Erythroblast (primary cell): ENCODE measurements around the gene SMO.

Source experiments
- GATA1 ChIP-seq: IDR thresholded peaks from 2 replicates; pipeline ENCODE4 v1.6.1; 2011; ENCODE audit warnings: low read depth, mild to moderate bottlenecking, control low read depth, low read length, moderate library complexity
- POLR2A ChIP-seq: IDR thresholded peaks from 2 replicates; pipeline ENCODE4 v1.6.1; 2011; ENCODE audit warnings: mild to moderate bottlenecking, low read length

DNA sequence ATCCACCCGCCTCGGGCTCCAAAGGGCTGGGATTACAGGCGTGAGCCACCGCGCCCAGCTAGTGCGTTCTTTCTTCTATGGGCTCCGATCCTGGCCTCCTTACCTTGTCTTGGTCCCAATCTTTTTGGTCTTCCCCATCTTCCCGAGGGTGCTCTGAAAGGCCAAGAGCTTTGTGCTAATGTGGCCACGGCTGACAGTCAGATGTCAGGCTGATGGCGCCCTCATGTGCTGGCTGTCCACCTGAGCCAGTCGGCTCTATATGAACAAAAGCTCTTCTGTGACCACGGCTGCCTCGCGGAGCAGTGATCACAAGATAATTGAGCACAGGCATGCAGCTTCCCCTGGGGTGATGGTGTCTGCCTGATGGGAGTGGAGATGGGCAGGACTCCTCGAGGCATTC is 25.4 kb downstream of the SMO start:
- TF ChIP-seq POLR2A (no peak), GATA1 (no peak)
